Mesenchymal stem cell (in vitro differentiated cells and primary cell): ENCODE results near the gene FRAT1. TPM values are rescaled to one million over a fixed set of nuclear protein-coding genes. Genes with fewer than 3 reads are reported as not detected.

Source experiments
- DNase-seq: peaks from one replicate; pipeline ENCODE4 v3.0.0-alpha.2; 2013
- H2AFZ ChIP-seq: one replicate; pipeline ENCODE4 v1.6.1; 2013; ENCODE audit warnings: low read depth, mild to moderate bottlenecking, control low read depth, inconsistent platforms, low read length, moderate library complexity
- H2AK5ac ChIP-seq: 2 replicates; pipeline ENCODE4 v1.6.1; 2013; ENCODE audit warnings: low read length, moderate library complexity, mild to moderate bottlenecking, inconsistent platforms; ENCODE audit not compliant: severe bottlenecking
- H2BK120ac ChIP-seq: one replicate; pipeline ENCODE4 v1.6.1; 2013; ENCODE audit warnings: low read depth, mild to moderate bottlenecking, inconsistent platforms, low read length, moderate library complexity
- H2BK12ac ChIP-seq, 2 experiments: one replicate each; pipeline ENCODE4 v1.6.1; 2013; ENCODE audit warnings: inconsistent platforms in 2 of 2, low read length in 2 of 2, mild to moderate bottlenecking in 2 of 2, moderate library complexity in 2 of 2, control low read depth in 1 of 2
- H2BK15ac ChIP-seq: one replicate; pipeline ENCODE4 v1.6.1; 2013; ENCODE audit warnings: mild to moderate bottlenecking, low read depth, inconsistent platforms; ENCODE audit not compliant: poor library complexity, severe bottlenecking
- H2BK5ac ChIP-seq: 2 replicates; pipeline ENCODE4 v1.6.1; 2013; ENCODE audit warnings: low read depth, mild to moderate bottlenecking, low read length, control low read depth, inconsistent platforms; ENCODE audit not compliant: poor library complexity, severe bottlenecking
- H3K14ac ChIP-seq, 2 experiments: one replicate each; pipeline ENCODE4 v1.6.1; 2013; ENCODE audit warnings: inconsistent platforms in 2 of 2, low read length in 2 of 2, control low read depth in 1 of 2, mild to moderate bottlenecking in 1 of 2, moderate library complexity in 1 of 2
- H3K18ac ChIP-seq, 2 experiments: one replicate each; pipeline ENCODE4 v1.6.1; 2013; ENCODE audit warnings: inconsistent platforms in 2 of 2, low read length in 2 of 2, control low read depth in 1 of 2, low read depth in 1 of 2, mild to moderate bottlenecking in 1 of 2
- H3K23ac ChIP-seq, 2 experiments: one replicate each; pipeline ENCODE4 v1.6.1; 2013; ENCODE audit warnings: inconsistent platforms in 2 of 2, low read length in 2 of 2, mild to moderate bottlenecking in 2 of 2, moderate library complexity in 2 of 2, control low read depth in 1 of 2
- H3K27ac ChIP-seq: 2 replicates; pipeline ENCODE4 v1.5.1; 2013; ENCODE audit warnings: mild to moderate bottlenecking, moderate library complexity, low read length, control low read depth, inconsistent platforms; ENCODE audit not compliant: poor library complexity, severe bottlenecking
- H3K27me3 ChIP-seq, 2 experiments: 2 replicates each; pipeline versions ENCODE4 v1.6.1 to v1.7.0; 2013; ENCODE audit warnings: low read length in 2 of 2, mild to moderate bottlenecking in 2 of 2, moderate library complexity in 2 of 2, control low read depth in 1 of 2, inconsistent platforms in 1 of 2; ENCODE audit not compliant: control insufficient read depth in 1 of 2, insufficient read depth in 1 of 2
- H3K36me3 ChIP-seq, 2 experiments: 2 replicates each; pipeline versions ENCODE4 v1.6.1 to v1.7.0; 2013; ENCODE audit warnings: low read length in 2 of 2, control low read depth in 1 of 2, inconsistent platforms in 1 of 2, low read depth in 1 of 2, mild to moderate bottlenecking in 1 of 2; ENCODE audit not compliant: insufficient read depth in 2 of 2, control insufficient read depth in 1 of 2
- H3K4ac ChIP-seq, 2 experiments: one replicate each; pipeline ENCODE4 v1.6.1; 2013; ENCODE audit warnings: inconsistent platforms in 2 of 2, low read length in 2 of 2, mild to moderate bottlenecking in 2 of 2, moderate library complexity in 2 of 2, control low read depth in 1 of 2, low read depth in 1 of 2
- H3K4me1 ChIP-seq: 2 replicates; pipeline ENCODE4 v1.6.1; 2013; ENCODE audit warnings: low read depth, low read length, control low read depth; ENCODE audit not compliant: control insufficient read depth, insufficient read depth
- H3K4me2 ChIP-seq: 2 replicates; pipeline ENCODE4 v1.6.1; 2013; ENCODE audit warnings: low read length, mild to moderate bottlenecking, inconsistent platforms; ENCODE audit not compliant: poor library complexity, severe bottlenecking
- H3K4me3 ChIP-seq, 2 experiments: 2 replicates each; pipeline versions ENCODE4 v1.5.1 to v1.7.0; 2013; ENCODE audit warnings: low read length in 2 of 2, mild to moderate bottlenecking in 2 of 2, control low read depth in 1 of 2, low read depth in 1 of 2; ENCODE audit not compliant: insufficient read depth in 1 of 2
- H3K79me1 ChIP-seq: replicated peaks from 2 replicates; pipeline ENCODE4 v1.6.1; 2013; ENCODE audit warnings: mild to moderate bottlenecking, control low read depth, low read length, inconsistent platforms; ENCODE audit not compliant: poor library complexity, severe bottlenecking
- H3K9ac ChIP-seq: 2 replicates; pipeline ENCODE4 v1.7.0; 2013; ENCODE audit warnings: mild to moderate bottlenecking, low read length, moderate library complexity
- H3K9me3 ChIP-seq: 2 replicates; pipeline ENCODE4 v1.7.0; 2013; ENCODE audit warnings: mild to moderate bottlenecking, low read length; ENCODE audit not compliant: control insufficient read depth
- H4K8ac ChIP-seq: one replicate; pipeline ENCODE4 v1.6.1; 2013; ENCODE audit warnings: inconsistent platforms, mild to moderate bottlenecking, low read length, moderate library complexity
- H4K91ac ChIP-seq: one replicate; pipeline ENCODE4 v1.6.1; 2013; ENCODE audit warnings: mild to moderate bottlenecking, low read length, inconsistent platforms
- WGBS: methylation state at CpG from one replicate; pipeline ENCODE4 v1.1.7; 2013; ENCODE audit warnings: mixed read lengths; 5-methylcytosine and 5-hydroxymethylcytosine counted together
- polyA plus RNA-seq, 2 experiments: library from polyadenylated mRNA; stranded (reverse); fragments of 200-250 nt; gene quantifications; one replicate each; pipeline ENCODE4 v1.2.3, GENCODE V29; 2013

The FRAT1 gene, protein sequence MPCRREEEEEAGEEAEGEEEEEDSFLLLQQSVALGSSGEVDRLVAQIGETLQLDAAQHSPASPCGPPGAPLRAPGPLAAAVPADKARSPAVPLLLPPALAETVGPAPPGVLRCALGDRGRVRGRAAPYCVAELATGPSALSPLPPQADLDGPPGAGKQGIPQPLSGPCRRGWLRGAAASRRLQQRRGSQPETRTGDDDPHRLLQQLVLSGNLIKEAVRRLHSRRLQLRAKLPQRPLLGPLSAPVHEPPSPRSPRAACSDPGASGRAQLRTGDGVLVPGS
- 0.88 TPM for polyA plus RNA-seq (2013, experiment 1 of 2)
- polyA plus RNA-seq (2013, experiment 2 of 2) = 0.79 TPM

- H4K8ac ChIP-seq = peak within 1 kb of the TSS; percentile 100
- peak; percentile 95 for DNase-seq
- no peaks in the 10 kb centered on the region for H3K36me3 ChIP-seq
- peak within 1 kb of the TSS; percentile 97 to 99 for H3K4ac ChIP-seq
- no peaks in the 10 kb centered on the region for H3K9me3 ChIP-seq
- no peaks in the 10 kb centered on the region for H3K79me1 ChIP-seq
- H2BK5ac ChIP-seq = peak within 1 kb of the TSS; percentile 99
- peak within 1 kb of the TSS; percentile 100 for H2AFZ ChIP-seq
- H4K91ac ChIP-seq = peak within 1 kb of the TSS; percentile 99
- H2BK120ac ChIP-seq = peak within 1 kb of the TSS; percentile 100
- peak within 1 kb of the TSS; percentile 98 for H3K9ac ChIP-seq
- H3K23ac ChIP-seq = peak within 1 kb of the TSS in 1 of 2 experiments; percentile 86
- peaks cover 0 to 45% of the 10 kb centered on the region in 2 experiments for H3K27me3 ChIP-seq
- peak within 1 kb of the TSS; percentile 98 for H3K4me2 ChIP-seq
- H3K4me3 ChIP-seq = peak within 1 kb of the TSS; percentile 79 to 87
- H2BK12ac ChIP-seq = peak within 1 kb of the TSS; percentile 99
- H3K18ac ChIP-seq = peak within 1 kb of the TSS; percentile 97 to 100
- peak within 1 kb of the TSS in 1 of 2 experiments; percentile 99 for H3K14ac ChIP-seq
- H3K4me1 ChIP-seq = peaks cover 22% of the 10 kb centered on the region
- peak within 1 kb of the TSS; percentile 80 for H3K27ac ChIP-seq
- WGBS = under 1% methylated on average over 34 of the region's 79 CpGs
- peak within 1 kb of the TSS; percentile 100 for H2BK15ac ChIP-seq
- no peak within 1 kb of the TSS for H2AK5ac ChIP-seq
These were observed at the start of gene FRAT1 for GRCh38 chr10:97318772-97319651. FRAT1 (plus strand) TSS chr10:97319271; CDS start chr10:97319454, 183 bp downstream.

GRCh38 chr10:97270523-97271154 lies 48.4 kb upstream of the FRAT1 start:
- Histone ChIP-seq H3K18ac (no peak overlapping the region), H2AK5ac (no peak overlapping the region), H3K36me3 (no peaks in the 10 kb centered on the region), H3K27me3 (no peaks in the 10 kb centered on the region), H3K4me1 (no peaks in the 10 kb centered on the region), H3K79me1 (peaks cover 18% of the 10 kb centered on the region), H2BK120ac (no peak overlapping the region), H2AFZ (no peak overlapping the region), H3K4me3 (no peak overlapping the region), H3K4me2 (no peak overlapping the region), H2BK12ac (no peak overlapping the region), H3K4ac (no peak overlapping the region), H4K91ac (no peak overlapping the region), H2BK15ac (no peak overlapping the region), H3K23ac (no peak overlapping the region), H3K9ac (peak overlapping the region; percentile 8), H3K9me3 (no peaks in the 10 kb centered on the region), H4K8ac (no peak overlapping the region), H2BK5ac (no peak overlapping the region), H3K27ac (no peak overlapping the region), H3K14ac (no peak overlapping the region)
- 100% methylated on average over 1 of the region's 3 CpGs for WGBS
- peak; percentile 19 for DNase-seq

GRCh38 chr10:97273700-97274099 lies 45.4 kb upstream of the FRAT1 start:
- Histone ChIP-seq H3K79me1 (peaks cover 10% of the 10 kb centered on the region), H3K4me3 (no peak overlapping the region), H3K4me2 (no peak overlapping the region), H2BK120ac (no peak overlapping the region), H3K9me3 (no peaks in the 10 kb centered on the region), H3K23ac (no peak overlapping the region), H4K91ac (no peak overlapping the region), H3K27me3 (no peaks in the 10 kb centered on the region), H2BK15ac (no peak overlapping the region), H4K8ac (no peak overlapping the region), H3K4ac (no peak overlapping the region), H3K36me3 (no peaks in the 10 kb centered on the region), H3K18ac (no peak overlapping the region), H2BK5ac (no peak overlapping the region), H2AFZ (no peak overlapping the region), H3K14ac (no peak overlapping the region), H3K27ac (no peak overlapping the region), H2AK5ac (no peak overlapping the region), H3K9ac (no peak overlapping the region), H2BK12ac (no peak overlapping the region), H3K4me1 (no peaks in the 10 kb centered on the region)
- DNase-seq = no peak
- 93% methylated on average over 1 of the region's 3 CpGs for WGBS
